A549 (cell line): ENCODE data around the gene GTF2A1.

Experiments
- CTCF ChIP-seq: fragments of >200 bp; sonication (Bioruptor Twin); formaldehyde crosslinking; IDR thresholded peaks from 3 replicates; pipeline ENCODE4 v1.5.1; 2016
- POLR2A ChIP-seq: IDR thresholded peaks from 2 replicates; pipeline ENCODE4 v1.6.1; 2012; ENCODE audit warnings: mild to moderate bottlenecking, low read length

GRCh38 chr14:81208489-81208888, 12.3 kb downstream of the GTF2A1 start:
- no peak for TF ChIP-seq CTCF
- no peak for TF ChIP-seq POLR2A
